Liver (tissue), 3 donors: Measurements from ENCODE around the gene CGN.

Source experiments
- EGR1 ChIP-seq, 2 donors: IDR thresholded peaks; 2 replicates each; pipeline ENCODE4 v1.6.1; 2016 to 2018; ENCODE audit warnings: antibody characterized with exemption in 2 of 2, low read depth in 2 of 2
- FOXA2 ChIP-seq: IDR thresholded peaks from 2 replicates; pipeline ENCODE4 v1.6.1; 2016; ENCODE audit warnings: antibody characterized with exemption
- GABPA ChIP-seq, 2 donors: IDR thresholded peaks in 1 of 2; conservative IDR thresholded peaks in 1 of 2; 2 replicates each; pipeline ENCODE4 v1.6.1; 2016; ENCODE audit warnings: antibody characterized with exemption in 2 of 2, mild to moderate bottlenecking in 1 of 2, moderate library complexity in 1 of 2
- NR2F2 ChIP-seq: IDR thresholded peaks from 2 replicates; pipeline ENCODE4 v1.6.1; 2016; ENCODE audit warnings: antibody characterized with exemption
- RAD21 ChIP-seq, 2 donors: IDR thresholded peaks; 2 replicates each; pipeline ENCODE4 v1.6.1; 2016; ENCODE audit warnings: antibody characterized with exemption in 2 of 2, mild to moderate bottlenecking in 2 of 2
- RXRA ChIP-seq, 2 donors: IDR thresholded peaks; 2 replicates each; pipeline ENCODE4 v1.6.1; 2017 to 2018; ENCODE audit warnings: antibody characterized with exemption in 2 of 2, mild to moderate bottlenecking in 1 of 2
- SP1 ChIP-seq: IDR thresholded peaks from 2 replicates; pipeline ENCODE4 v1.6.1; 2018; ENCODE audit warnings: antibody characterized with exemption, mild to moderate bottlenecking
- TAF1 ChIP-seq: conservative IDR thresholded peaks from 2 replicates; pipeline ENCODE4 v1.6.1; 2016; ENCODE audit warnings: antibody characterized with exemption, mild to moderate bottlenecking
- YY1 ChIP-seq: IDR thresholded peaks from 2 replicates; pipeline ENCODE4 v1.6.1; 2016; ENCODE audit warnings: antibody characterized with exemption, mild to moderate bottlenecking
- TF ChIP-seq, protein P1 (sequence below): IDR thresholded peaks from 2 replicates; pipeline ENCODE4 v1.6.1; 2016; ENCODE audit warnings: antibody characterized with exemption, mild to moderate bottlenecking
- TF ChIP-seq, protein P2 (sequence below): fragments of 150-350 bp; IDR thresholded peaks from 2 replicates; pipeline ENCODE4 v1.5.1; 2017; ENCODE audit warnings: improper control_type of control experiment, low read depth, low read length; ENCODE audit not compliant: missing input control
- TF ChIP-seq, protein P3 (sequence below): IDR thresholded peaks from 2 replicates; pipeline ENCODE4 v1.6.1; 2016; ENCODE audit warnings: antibody characterized with exemption
- donor health status: healthy.
- donor health status: healthy.

DNA sequence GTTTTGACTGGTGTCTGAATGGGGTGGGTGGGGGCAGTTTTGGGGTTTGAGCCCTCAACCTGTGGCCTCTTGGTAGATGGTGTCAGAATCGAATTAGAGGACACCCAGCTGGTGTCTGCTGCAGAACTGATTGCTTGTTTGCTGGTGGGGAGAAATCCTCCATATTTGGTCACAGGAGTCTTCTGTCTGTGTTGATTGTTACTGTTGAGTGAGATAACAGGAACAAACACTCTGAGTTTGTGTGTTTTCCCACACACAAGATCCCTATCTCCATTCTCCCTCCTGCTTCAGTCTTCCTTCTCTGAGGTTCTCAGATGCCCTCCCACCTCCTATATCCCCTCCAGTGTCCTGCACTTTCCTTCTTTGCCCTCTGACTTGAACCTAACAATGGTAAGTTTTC, 19.1 kb upstream of the CGN start:
- no peak for TF ChIP-seq GABPA (IDR thresholded peaks at IDR 0.05 in 1 of 2, conservative IDR thresholded peaks at IDR 0.05 in 1 of 2)
- TF ChIP-seq, protein P1, sequence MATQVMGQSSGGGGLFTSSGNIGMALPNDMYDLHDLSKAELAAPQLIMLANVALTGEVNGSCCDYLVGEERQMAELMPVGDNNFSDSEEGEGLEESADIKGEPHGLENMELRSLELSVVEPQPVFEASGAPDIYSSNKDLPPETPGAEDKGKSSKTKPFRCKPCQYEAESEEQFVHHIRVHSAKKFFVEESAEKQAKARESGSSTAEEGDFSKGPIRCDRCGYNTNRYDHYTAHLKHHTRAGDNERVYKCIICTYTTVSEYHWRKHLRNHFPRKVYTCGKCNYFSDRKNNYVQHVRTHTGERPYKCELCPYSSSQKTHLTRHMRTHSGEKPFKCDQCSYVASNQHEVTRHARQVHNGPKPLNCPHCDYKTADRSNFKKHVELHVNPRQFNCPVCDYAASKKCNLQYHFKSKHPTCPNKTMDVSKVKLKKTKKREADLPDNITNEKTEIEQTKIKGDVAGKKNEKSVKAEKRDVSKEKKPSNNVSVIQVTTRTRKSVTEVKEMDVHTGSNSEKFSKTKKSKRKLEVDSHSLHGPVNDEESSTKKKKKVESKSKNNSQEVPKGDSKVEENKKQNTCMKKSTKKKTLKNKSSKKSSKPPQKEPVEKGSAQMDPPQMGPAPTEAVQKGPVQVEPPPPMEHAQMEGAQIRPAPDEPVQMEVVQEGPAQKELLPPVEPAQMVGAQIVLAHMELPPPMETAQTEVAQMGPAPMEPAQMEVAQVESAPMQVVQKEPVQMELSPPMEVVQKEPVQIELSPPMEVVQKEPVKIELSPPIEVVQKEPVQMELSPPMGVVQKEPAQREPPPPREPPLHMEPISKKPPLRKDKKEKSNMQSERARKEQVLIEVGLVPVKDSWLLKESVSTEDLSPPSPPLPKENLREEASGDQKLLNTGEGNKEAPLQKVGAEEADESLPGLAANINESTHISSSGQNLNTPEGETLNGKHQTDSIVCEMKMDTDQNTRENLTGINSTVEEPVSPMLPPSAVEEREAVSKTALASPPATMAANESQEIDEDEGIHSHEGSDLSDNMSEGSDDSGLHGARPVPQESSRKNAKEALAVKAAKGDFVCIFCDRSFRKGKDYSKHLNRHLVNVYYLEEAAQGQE: no peak
- TF ChIP-seq SP1: no peak
- TF ChIP-seq, protein P2, sequence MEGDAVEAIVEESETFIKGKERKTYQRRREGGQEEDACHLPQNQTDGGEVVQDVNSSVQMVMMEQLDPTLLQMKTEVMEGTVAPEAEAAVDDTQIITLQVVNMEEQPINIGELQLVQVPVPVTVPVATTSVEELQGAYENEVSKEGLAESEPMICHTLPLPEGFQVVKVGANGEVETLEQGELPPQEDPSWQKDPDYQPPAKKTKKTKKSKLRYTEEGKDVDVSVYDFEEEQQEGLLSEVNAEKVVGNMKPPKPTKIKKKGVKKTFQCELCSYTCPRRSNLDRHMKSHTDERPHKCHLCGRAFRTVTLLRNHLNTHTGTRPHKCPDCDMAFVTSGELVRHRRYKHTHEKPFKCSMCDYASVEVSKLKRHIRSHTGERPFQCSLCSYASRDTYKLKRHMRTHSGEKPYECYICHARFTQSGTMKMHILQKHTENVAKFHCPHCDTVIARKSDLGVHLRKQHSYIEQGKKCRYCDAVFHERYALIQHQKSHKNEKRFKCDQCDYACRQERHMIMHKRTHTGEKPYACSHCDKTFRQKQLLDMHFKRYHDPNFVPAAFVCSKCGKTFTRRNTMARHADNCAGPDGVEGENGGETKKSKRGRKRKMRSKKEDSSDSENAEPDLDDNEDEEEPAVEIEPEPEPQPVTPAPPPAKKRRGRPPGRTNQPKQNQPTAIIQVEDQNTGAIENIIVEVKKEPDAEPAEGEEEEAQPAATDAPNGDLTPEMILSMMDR: no peak
- no peak for TF ChIP-seq NR2F2
- no peak for TF ChIP-seq YY1
- TF ChIP-seq RAD21 (IDR thresholded peaks at IDR 0.05): no peak
- TF ChIP-seq, protein P3, sequence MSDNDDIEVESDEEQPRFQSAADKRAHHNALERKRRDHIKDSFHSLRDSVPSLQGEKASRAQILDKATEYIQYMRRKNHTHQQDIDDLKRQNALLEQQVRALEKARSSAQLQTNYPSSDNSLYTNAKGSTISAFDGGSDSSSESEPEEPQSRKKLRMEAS: no peak
- TF ChIP-seq EGR1 (IDR thresholded peaks at IDR 0.05; ENCODE audit: low read depth in 2 of 2): no peak
- no peak for TF ChIP-seq FOXA2
- no peak for TF ChIP-seq TAF1
- no peak for TF ChIP-seq RXRA (IDR thresholded peaks at IDR 0.05)
